K562 (cell line): Measurements from ENCODE around the gene SERBP1. TPM values are rescaled to one million over a fixed set of nuclear protein-coding genes. Genes with fewer than 3 reads are reported as not detected.

ENCODE experiments used
- ATAC-seq: fragments of 200-7000 bp; cut with Tn5 transposase; 3 replicates; pipeline ENCODE4 v1.9.1; 2020; ENCODE audit warnings: moderate library complexity
- BruUV-seq: library from RNA; stranded (reverse); fragments of 400-500 nt; replicated peaks from 2 replicates; lab custom pipeline; 2021; lab: Mats Ljungman, UMichigan
- CTCF ChIA-PET: fragments of 300-600 bp; formaldehyde crosslinking; extraction: SDS; loops from one replicate; lab custom pipeline; 2021; ENCODE audit warnings: low intra/inter-chr PET ratio; lab: Yijun Ruan, JAX
- POLR2A ChIA-PET: fragments of 300-600, 350-650 bp; sonication (Branson Sonifier 250); formaldehyde crosslinking; extraction: SDS; loops from one replicate; lab custom pipeline; 2021; ENCODE audit warnings: antibody characterized with exemption, inconsistent platforms; lab: Yijun Ruan, JAX
- DNase-seq, 4 experiments: peaks; one replicate each; pipeline versions ENCODE4 v3.0.0 to v3.0.0-alpha.2; 2011 to 2018; ENCODE audit warnings: low spot score in 3 of 4, mixed read lengths in 3 of 4; ENCODE audit errors: extremely low read depth in 1 of 4
- FAIRE-seq: peaks from 2 replicates; lab custom pipeline; 2011; peaks lifted over from hg19 to GRCh38; lab: Jason Lieb, UNC
- H2AFZ ChIP-seq: 2 replicates; pipeline ENCODE4 v1.6.0; 2011; ENCODE audit warnings: low read depth, low read length, control low read depth, inconsistent platforms
- H3K27ac ChIP-seq: fragments of 200-600 bp; 3 replicates; pipeline ENCODE4 v1.8.0; 2011; ENCODE audit warnings: low read depth, mild to moderate bottlenecking, control low read depth, inconsistent platforms, low read length, moderate library complexity, mixed read lengths; ENCODE audit errors: extremely low read depth
- H3K27me3 ChIP-seq, 2 experiments: fragments of 300-600 bp in 1 of 2; 2 replicates in 1 of 2; 3 replicates in 1 of 2; pipeline versions ENCODE4 v1.6.0 to v1.8.0; 2011; ENCODE audit warnings: inconsistent platforms in 2 of 2, low read length in 2 of 2, mild to moderate bottlenecking in 1 of 2, mixed read lengths in 1 of 2, moderate library complexity in 1 of 2; ENCODE audit not compliant: control insufficient read depth in 2 of 2, insufficient read depth in 2 of 2
- H3K36me3 ChIP-seq: fragments of 300-600 bp; 3 replicates; pipeline ENCODE4 v1.8.0; 2011; ENCODE audit warnings: mild to moderate bottlenecking, low read length, inconsistent platforms; ENCODE audit not compliant: control insufficient read depth, insufficient read depth
- H3K4me1 ChIP-seq, 2 experiments: fragments of 200-600 bp in 1 of 2; replicated peaks in 1 of 2; 2 replicates in 1 of 2; 3 replicates in 1 of 2; pipeline versions ENCODE4 v1.5.1 to v1.8.0; 2011; ENCODE audit warnings: inconsistent platforms in 2 of 2, low read length in 2 of 2, mild to moderate bottlenecking in 1 of 2, mixed read lengths in 1 of 2, moderate library complexity in 1 of 2; ENCODE audit not compliant: control insufficient read depth in 2 of 2, insufficient read depth in 2 of 2
- H3K4me2 ChIP-seq: 2 replicates; pipeline ENCODE4 v1.6.1; 2011; ENCODE audit warnings: low read length, control low read depth, inconsistent platforms, mixed read lengths; ENCODE audit not compliant: insufficient read depth
- H3K4me3 ChIP-seq: fragments of 200-600 bp; sonication (generic), shearing (Covaris generic); 2 replicates; pipeline ENCODE4 v1.5.1; 2016; ENCODE audit warnings: control low read depth, inconsistent platforms
- H3K79me2 ChIP-seq: fragments of 200-600 bp; 3 replicates; pipeline ENCODE4 v1.8.0; 2011; ENCODE audit warnings: low read length, inconsistent platforms; ENCODE audit not compliant: control insufficient read depth, insufficient read depth
- H3K9ac ChIP-seq, 2 experiments: 2 replicates each; pipeline versions ENCODE4 v1.6.0 to v1.6.1; 2011; ENCODE audit warnings: low read depth in 2 of 2, low read length in 2 of 2, control low read depth in 1 of 2, inconsistent platforms in 1 of 2, mild to moderate bottlenecking in 1 of 2, mixed read lengths in 1 of 2; ENCODE audit not compliant: insufficient read depth in 1 of 2
- H3K9me1 ChIP-seq: one replicate; pipeline ENCODE4 v1.6.0; 2011; ENCODE audit warnings: inconsistent platforms, mild to moderate bottlenecking, low read length, moderate library complexity; ENCODE audit not compliant: control insufficient read depth, insufficient read depth
- H3K9me3 ChIP-seq: replicated peaks from 2 replicates; pipeline ENCODE4 v1.5.1; 2011; ENCODE audit warnings: low read depth, low read length, inconsistent platforms; ENCODE audit not compliant: control insufficient read depth, insufficient read depth
- H4K20me1 ChIP-seq: replicated peaks from 2 replicates; pipeline ENCODE4 v1.6.1; 2011; ENCODE audit warnings: low read length, inconsistent platforms, mixed read lengths; ENCODE audit not compliant: control insufficient read depth, insufficient read depth
- DDX20 ChIP-seq: fragments of 450-650 bp; IDR thresholded peaks from 2 replicates; pipeline ENCODE4 v1.6.1; 2016; ENCODE audit warnings: missing genetic modification characterization, low read depth, mild to moderate bottlenecking, missing compliant biosample characterization, moderate library complexity
- HCFC1 ChIP-seq: IDR thresholded peaks from 2 replicates; pipeline ENCODE4 v1.6.1; 2012; ENCODE audit warnings: low read depth, low read length, improper control_type of control experiment
- HDAC8 ChIP-seq: fragments of 450-650 bp; IDR thresholded peaks from 2 replicates; pipeline ENCODE4 v1.6.1; 2016; ENCODE audit warnings: mild to moderate bottlenecking, missing genetic modification characterization, moderate library complexity, missing compliant biosample characterization
- MEF2D ChIP-seq: conservative IDR thresholded peaks from 2 replicates; pipeline ENCODE4 v1.6.1; 2016; ENCODE audit warnings: low read depth, missing genetic modification characterization, missing compliant biosample characterization
- NCOA6 ChIP-seq: fragments of 450-650 bp; IDR thresholded peaks from 2 replicates; pipeline ENCODE4 v1.6.1; 2017; ENCODE audit warnings: mild to moderate bottlenecking
- NR2C1 ChIP-seq, 2 experiments: fragments of 450-650 bp; IDR thresholded peaks; 2 replicates each; pipeline ENCODE4 v1.6.1; 2017; ENCODE audit warnings: mild to moderate bottlenecking in 2 of 2, antibody characterized with exemption in 1 of 2, inconsistent platforms in 1 of 2, missing compliant biosample characterization in 1 of 2, missing genetic modification characterization in 1 of 2
- POLR2A ChIP-seq: fragments of 450-650 bp; conservative IDR thresholded peaks from 2 replicates; pipeline ENCODE4 v1.6.1; 2016
- PTRF ChIP-seq: fragments of 450-650 bp; IDR thresholded peaks from 2 replicates; pipeline ENCODE4 v1.6.1; 2016; ENCODE audit warnings: mild to moderate bottlenecking, missing genetic modification characterization, missing compliant biosample characterization
- PTTG1 ChIP-seq: fragments of 450-650 bp; IDR thresholded peaks from 2 replicates; pipeline ENCODE4 v1.6.1; 2016; ENCODE audit warnings: low read depth, mild to moderate bottlenecking, missing genetic modification characterization, missing compliant biosample characterization
- PYGO2 ChIP-seq: fragments of 450-650 bp; IDR thresholded peaks from 2 replicates; pipeline ENCODE4 v1.6.1; 2016; ENCODE audit warnings: mild to moderate bottlenecking, missing genetic modification characterization, moderate library complexity, missing compliant biosample characterization
- RAD21 ChIP-seq, 2 experiments: fragments of 250-450 bp in 1 of 2; fragments of 450-650 bp in 1 of 2; sonication (Bioruptor Pico) in 1 of 2; formaldehyde crosslinking in 1 of 2; IDR thresholded peaks in 1 of 2; conservative IDR thresholded peaks in 1 of 2; 2 replicates each; pipeline versions ENCODE4 v1.4.0 to v1.8.0; 2020 to 2022; ENCODE audit warnings: mild to moderate bottlenecking in 2 of 2, moderate library complexity in 1 of 2
- ZFPM2 ChIP-seq: fragments of 250-450 bp; sonication (Bioruptor Pico); IDR thresholded peaks from 2 replicates; pipeline ENCODE4 v1.5.1; 2022; ENCODE audit warnings: mild to moderate bottlenecking
- ZNF511 ChIP-seq: sonication (generic); formaldehyde crosslinking; IDR thresholded peaks from 2 replicates; pipeline ENCODE4 v1.8.0; 2022; ENCODE audit warnings: mild to moderate bottlenecking, missing genetic modification reagents
- WGBS: fragments of 100-300 bp; shearing (Covaris generic); methylation state at CpG from one replicate; pipeline ENCODE4 v1.1.6; 2016; ENCODE audit warnings: low coverage, mixed read lengths; ENCODE audit not compliant: insufficient coverage; ENCODE audit errors: missing lambda C conversion rate; 5-methylcytosine and 5-hydroxymethylcytosine counted together
- in situ Hi-C: fragments of 300-500 bp; cut with MboI; formaldehyde crosslinking; loops from 4 replicates; pipeline ENCODE4 v1.15.0; 2018; ENCODE audit warnings: inconsistent platforms, mixed read lengths
- intact Hi-C: fragments of 100-400 bp; cut with micrococcal nuclease; formaldehyde crosslinking; loops from 2 replicates; pipeline ENCODE4 v1.14.2; 2022
- polyA plus RNA-seq, 8 experiments: library from polyadenylated mRNA; depleted of rRNA in 4 of 8; stranded (reverse) in 5 of 8; unstranded in 3 of 8; fragments of >200 nt; fragmentation: Nextera tagmentation in 2 of 8; fragmentation: Illumina TruSeq in 1 of 8; extraction: Ambion mirVana in 2 of 8; extraction: Trizol in 1 of 8; gene quantifications; 2 replicates each; pipeline versions ENCODE4 v1.2.1 to v1.2.3, GENCODE V29; 2011 to 2014; ENCODE audit warnings: inconsistent platforms in 1 of 8, missing spikeins in 1 of 8
- total RNA-seq, 7 experiments: library from RNA; depleted of rRNA in 6 of 7; stranded (reverse); fragments of >200 nt in 6 of 7; fragmentation: Illumina TruSeq in 2 of 7; extraction: Trizol in 2 of 7; gene quantifications; 2 replicates each; pipeline versions ENCODE4 v1.2.1 to v1.2.3, GENCODE V29; 2011 to 2021; ENCODE audit warnings: low replicate concordance in 1 of 7
- TF ChIP-seq, protein P1 (sequence below): fragments of 450-650 bp; IDR thresholded peaks from 2 replicates; pipeline ENCODE4 v1.6.1; 2016; ENCODE audit warnings: missing biosample characterization, missing genetic modification characterization
- TF ChIP-seq, protein P2 (sequence below), 2 experiments: fragments of 250-450 bp in 1 of 2; fragments of 450-650 bp in 1 of 2; sonication (Bioruptor Pico) in 1 of 2; IDR thresholded peaks; 2 replicates each; pipeline versions ENCODE4 v1.6.1 to v1.8.0; 2016 to 2021; ENCODE audit warnings: mild to moderate bottlenecking in 2 of 2, moderate library complexity in 2 of 2, missing compliant biosample characterization in 1 of 2, missing genetic modification characterization in 1 of 2
- TF ChIP-seq, protein P3 (sequence below): fragments of 450-650 bp; formaldehyde crosslinking; IDR thresholded peaks from 2 replicates; pipeline ENCODE4 v1.4.0; 2020; ENCODE audit warnings: mild to moderate bottlenecking, moderate library complexity

The SERBP1 gene
- total and polyA plus RNA-seq, 9 of the 15 experiments (the other 6 are each of a cell fraction or from before 2014, with no cell fraction given): 79.9 to 761 (median 464) TPM

GRCh38 chr1:67399199-67399993 is 30.8 kb downstream of the SERBP1 start:
- no peaks in the 10 kb centered on the region for H3K4me1 ChIP-seq
- in situ Hi-C loops (no loop called here), intact Hi-C loops (no loop called here)
- ATAC-seq (no peak), FAIRE-seq (no peak), DNase-seq (no peak)
- no peaks in the 10 kb centered on the region for H3K9me1 ChIP-seq
- ChIA-PET CTCF (no interaction called here), POLR2A (interaction anchor here (0.6 to 4.3 kb wide), 5 partner anchors 8 to 126 kb away, joined by 3 to 20 read pairs (median 3); partner anchors contain the start of gene SERBP1)
- H3K9me3 ChIP-seq: no peaks in the 10 kb centered on the region
- no peaks in the 10 kb centered on the region; the same call in 2 of the 3 replicates for H3K36me3 ChIP-seq
- H3K9ac ChIP-seq: no peak overlapping the region
- H3K4me2 ChIP-seq: no peak overlapping the region
- no peak overlapping the region for H3K27ac ChIP-seq
- H3K4me3 ChIP-seq: no peak overlapping the region
- BruUV-seq: no TSS peak
- no peaks in the 10 kb centered on the region for H3K27me3 ChIP-seq
- H2AFZ ChIP-seq: no peak overlapping the region
- H3K79me2 ChIP-seq: no peaks in the 10 kb centered on the region
- 46% methylated on average over 7 of the region's 7 CpGs for WGBS
- no peaks in the 10 kb centered on the region for H4K20me1 ChIP-seq
- TF ChIP-seq ZNF511 (CRISPR knock-in tag) (no peak), NCOA6 (no peak), PYGO2 (tag) (0 out of 2 replicates have a peak, but pooled peaks have one; percentile 18), ZFPM2 (CRISPR knock-in tag) (no peak), PTTG1 (tag) (peak; percentile 82), POLR2A (no peak), NR2C1 (IDR thresholded peaks at IDR 0.05) (no peak), NR2C1 (tag; IDR thresholded peaks at IDR 0.05) (peak; percentile 47; the same call in 1 of the 2 replicates), MEF2D (tag) (peak; percentile 64; the same call in 1 of the 2 replicates), DDX20 (tag) (peak; percentile 64; the same call in 1 of the 2 replicates), PTRF (tag) (peak; percentile 63; the same call in 1 of the 2 replicates), HCFC1 (no peak), HDAC8 (tag) (peak; percentile 79; the same call in 1 of the 2 replicates), RAD21 (CRISPR knock-in tag; conservative IDR thresholded peaks at IDR 0.05 in 1 of 2, IDR thresholded peaks at IDR 0.05 in 1 of 2) (no peak)
- TF ChIP-seq, protein P1, sequence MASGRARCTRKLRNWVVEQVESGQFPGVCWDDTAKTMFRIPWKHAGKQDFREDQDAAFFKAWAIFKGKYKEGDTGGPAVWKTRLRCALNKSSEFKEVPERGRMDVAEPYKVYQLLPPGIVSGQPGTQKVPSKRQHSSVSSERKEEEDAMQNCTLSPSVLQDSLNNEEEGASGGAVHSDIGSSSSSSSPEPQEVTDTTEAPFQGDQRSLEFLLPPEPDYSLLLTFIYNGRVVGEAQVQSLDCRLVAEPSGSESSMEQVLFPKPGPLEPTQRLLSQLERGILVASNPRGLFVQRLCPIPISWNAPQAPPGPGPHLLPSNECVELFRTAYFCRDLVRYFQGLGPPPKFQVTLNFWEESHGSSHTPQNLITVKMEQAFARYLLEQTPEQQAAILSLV (tag): peak; percentile 70; the same call in 1 of the 2 replicates
- TF ChIP-seq, protein P2, sequence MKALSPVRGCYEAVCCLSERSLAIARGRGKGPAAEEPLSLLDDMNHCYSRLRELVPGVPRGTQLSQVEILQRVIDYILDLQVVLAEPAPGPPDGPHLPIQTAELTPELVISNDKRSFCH (CRISPR knock-in tag; IDR thresholded peaks at IDR 0.05): no peak
- TF ChIP-seq, protein P2 (tag; IDR thresholded peaks at IDR 0.05): peak; percentile 65; the same call in 1 of the 2 replicates
- TF ChIP-seq, protein P3, sequence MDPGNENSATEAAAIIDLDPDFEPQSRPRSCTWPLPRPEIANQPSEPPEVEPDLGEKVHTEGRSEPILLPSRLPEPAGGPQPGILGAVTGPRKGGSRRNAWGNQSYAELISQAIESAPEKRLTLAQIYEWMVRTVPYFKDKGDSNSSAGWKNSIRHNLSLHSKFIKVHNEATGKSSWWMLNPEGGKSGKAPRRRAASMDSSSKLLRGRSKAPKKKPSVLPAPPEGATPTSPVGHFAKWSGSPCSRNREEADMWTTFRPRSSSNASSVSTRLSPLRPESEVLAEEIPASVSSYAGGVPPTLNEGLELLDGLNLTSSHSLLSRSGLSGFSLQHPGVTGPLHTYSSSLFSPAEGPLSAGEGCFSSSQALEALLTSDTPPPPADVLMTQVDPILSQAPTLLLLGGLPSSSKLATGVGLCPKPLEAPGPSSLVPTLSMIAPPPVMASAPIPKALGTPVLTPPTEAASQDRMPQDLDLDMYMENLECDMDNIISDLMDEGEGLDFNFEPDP: no peak
